Suprapubic skin (tissue), 4 donors: ENCODE results near the gene PCDHA11. TPM values are rescaled to one million over a fixed set of nuclear protein-coding genes. Genes with fewer than 3 reads are reported as not detected.
"Not testable (repeated sequence)": the region's sequence is repeated elsewhere in the genome, so short reads cannot be mapped to it uniquely, and the experiment has no call there.

Experiments
- DNase-seq, 2 donors: peaks; one replicate each; pipeline ENCODE4 v3.0.0-alpha.2; 2019; ENCODE audit warnings: low spot score in 2 of 2
- H3K27ac ChIP-seq: fragments of 200-600 bp; sonication (generic); one replicate; pipeline ENCODE4 v1.5.1; 2019
- H3K27me3 ChIP-seq: fragments of 200-600 bp; sonication (generic); one replicate; pipeline ENCODE4 v1.5.1; 2019
- H3K36me3 ChIP-seq: fragments of 200-600 bp; sonication (generic); one replicate; pipeline ENCODE4 v1.5.1; 2019
- H3K4me1 ChIP-seq: fragments of 200-600 bp; sonication (generic); one replicate; pipeline ENCODE4 v1.5.1; 2019
- H3K4me3 ChIP-seq: fragments of 200-600 bp; sonication (generic); one replicate; pipeline ENCODE4 v1.5.1; 2019; ENCODE audit warnings: mild to moderate bottlenecking
- H3K9me3 ChIP-seq: fragments of 200-600 bp; sonication (generic); one replicate; pipeline ENCODE4 v1.5.1; 2019
- EP300 ChIP-seq: sonication (generic); formaldehyde crosslinking; IDR thresholded peaks from one replicate; pipeline ENCODE4 v1.6.1; 2017; ENCODE audit warnings: antibody characterized with exemption
- POLR2A ChIP-seq, 2 donors: fragments of 450-650 bp; IDR thresholded peaks; one replicate each; pipeline ENCODE4 v1.6.1; 2017; ENCODE audit warnings: antibody characterized with exemption in 2 of 2, mild to moderate bottlenecking in 2 of 2, moderate library complexity in 2 of 2
- POLR2AphosphoS5 ChIP-seq, 3 donors: sonication (generic); formaldehyde crosslinking; IDR thresholded peaks; one replicate each; pipeline ENCODE4 v1.6.1; 2017; ENCODE audit warnings: antibody characterized with exemption in 3 of 3
- WGBS: methylation state at CpG from one replicate; pipeline ENCODE4 v1.1.5; 2018; 5-methylcytosine and 5-hydroxymethylcytosine counted together
- total RNA-seq, 4 donors: library from RNA; depleted of rRNA; stranded (reverse); fragments of >200 nt; gene quantifications; one replicate each; pipeline ENCODE4 v1.1.0, GENCODE V29; 2016
- TF ChIP-seq, protein P1 (sequence below), 2 donors: fragments of 200-600 bp in 1 of 2; fragments of 450-650 bp in 1 of 2; sonication (generic) in 1 of 2; IDR thresholded peaks; one replicate each; pipeline ENCODE4 v1.5.1; 2016 to 2019; ENCODE audit warnings: antibody characterized with exemption in 2 of 2, mild to moderate bottlenecking in 1 of 2, moderate library complexity in 1 of 2

Gene PCDHA11
- total RNA-seq, 4 donors from 2014 or later, result 0.26 to 0.93 TPM; not detected in 2

DNA sequence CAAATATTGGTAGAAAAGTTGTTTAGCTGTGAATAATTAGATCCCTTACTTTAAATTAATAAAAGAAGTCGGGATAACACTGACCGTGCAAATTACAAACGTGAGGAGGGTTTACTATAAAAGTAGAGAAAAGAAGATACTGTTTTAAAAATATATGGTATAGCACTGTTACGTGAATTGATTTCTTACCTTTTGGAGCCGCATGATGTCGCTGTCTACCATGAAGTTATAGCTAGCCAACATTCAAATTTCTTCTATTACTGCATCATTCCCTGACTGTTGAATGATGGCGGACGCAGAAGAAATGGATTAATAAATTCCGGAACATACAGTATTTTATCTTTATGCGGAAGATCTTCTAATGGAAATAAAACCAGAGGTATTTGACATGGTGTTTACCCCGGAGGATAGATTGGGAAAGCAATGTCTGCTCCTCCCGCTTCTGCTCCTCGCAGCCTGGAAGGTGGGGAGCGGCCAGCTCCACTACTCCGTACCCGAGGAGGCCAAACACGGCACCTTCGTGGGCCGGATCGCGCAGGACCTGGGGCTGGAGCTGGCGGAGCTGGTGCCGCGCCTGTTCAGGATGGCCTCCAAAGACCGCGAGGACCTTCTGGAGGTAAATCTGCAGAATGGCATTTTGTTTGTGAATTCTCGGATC is 40.9 kb upstream of the PCDHA11 start, which contains the start of gene PCDHA6:
Gene PCDHA6 (plus strand): TSS at position 257 of the 658 bp plus-strand sequence. CDS start 132 bp downstream, at position 389.
- Histone ChIP-seq H3K27me3 (peaks cover 9% of the 10 kb centered on the region), H3K4me3 (peak within 1 kb of the TSS; percentile 6)
- no peak for DNase-seq

DNA sequence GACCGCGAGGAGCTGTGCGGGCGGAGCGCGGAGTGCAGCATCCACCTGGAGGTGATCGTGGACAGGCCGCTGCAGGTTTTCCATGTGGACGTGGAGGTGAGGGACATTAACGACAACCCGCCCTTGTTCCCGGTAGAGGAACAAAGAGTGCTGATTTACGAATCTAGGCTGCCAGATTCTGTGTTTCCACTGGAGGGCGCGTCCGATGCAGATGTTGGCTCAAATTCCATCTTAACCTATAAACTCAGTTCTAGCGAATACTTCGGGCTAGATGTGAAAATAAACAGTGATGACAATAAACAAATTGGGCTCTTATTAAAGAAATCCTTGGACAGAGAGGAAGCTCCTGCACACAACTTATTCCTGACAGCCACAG is 40.4 kb upstream of the PCDHA11 start:
- Histone ChIP-seq H3K9me3 (peaks cover 32% of the 10 kb centered on the region), H3K27ac (no peak overlapping the region), H3K4me3 (peak overlapping the region; percentile 6), H3K27me3 (peaks cover 10% of the 10 kb centered on the region), H3K4me1 (no peaks in the 10 kb centered on the region), H3K36me3 (no peaks in the 10 kb centered on the region)
- TF ChIP-seq EP300 (no peak), POLR2A (IDR thresholded peaks at IDR 0.05) (no peak), POLR2AphosphoS5 (IDR thresholded peaks at IDR 0.05) (no peak)
- TF ChIP-seq, protein P1, sequence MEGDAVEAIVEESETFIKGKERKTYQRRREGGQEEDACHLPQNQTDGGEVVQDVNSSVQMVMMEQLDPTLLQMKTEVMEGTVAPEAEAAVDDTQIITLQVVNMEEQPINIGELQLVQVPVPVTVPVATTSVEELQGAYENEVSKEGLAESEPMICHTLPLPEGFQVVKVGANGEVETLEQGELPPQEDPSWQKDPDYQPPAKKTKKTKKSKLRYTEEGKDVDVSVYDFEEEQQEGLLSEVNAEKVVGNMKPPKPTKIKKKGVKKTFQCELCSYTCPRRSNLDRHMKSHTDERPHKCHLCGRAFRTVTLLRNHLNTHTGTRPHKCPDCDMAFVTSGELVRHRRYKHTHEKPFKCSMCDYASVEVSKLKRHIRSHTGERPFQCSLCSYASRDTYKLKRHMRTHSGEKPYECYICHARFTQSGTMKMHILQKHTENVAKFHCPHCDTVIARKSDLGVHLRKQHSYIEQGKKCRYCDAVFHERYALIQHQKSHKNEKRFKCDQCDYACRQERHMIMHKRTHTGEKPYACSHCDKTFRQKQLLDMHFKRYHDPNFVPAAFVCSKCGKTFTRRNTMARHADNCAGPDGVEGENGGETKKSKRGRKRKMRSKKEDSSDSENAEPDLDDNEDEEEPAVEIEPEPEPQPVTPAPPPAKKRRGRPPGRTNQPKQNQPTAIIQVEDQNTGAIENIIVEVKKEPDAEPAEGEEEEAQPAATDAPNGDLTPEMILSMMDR (IDR thresholded peaks at IDR 0.05), result no peak
- 28% methylated on average over 15 of the region's 18 CpGs for WGBS
- no peak for DNase-seq

More for the DNA sequence above, 40.9 kb upstream of the PCDHA11 start, which contains the start of gene PCDHA6:
- no peaks in the 10 kb centered on the region for H3K4me1 ChIP-seq
- no peak within 1 kb of the TSS for H3K27ac ChIP-seq
- H3K36me3 ChIP-seq, result no peaks in the 10 kb centered on the region
- TF ChIP-seq, protein P1 (IDR thresholded peaks at IDR 0.05), result no peak
- TF ChIP-seq POLR2AphosphoS5 (IDR thresholded peaks at IDR 0.05) (no peak), EP300 (no peak)
- WGBS, result 16% methylated on average over 26 of the region's 27 CpGs
- peaks cover 35% of the 10 kb centered on the region for H3K9me3 ChIP-seq

DNA sequence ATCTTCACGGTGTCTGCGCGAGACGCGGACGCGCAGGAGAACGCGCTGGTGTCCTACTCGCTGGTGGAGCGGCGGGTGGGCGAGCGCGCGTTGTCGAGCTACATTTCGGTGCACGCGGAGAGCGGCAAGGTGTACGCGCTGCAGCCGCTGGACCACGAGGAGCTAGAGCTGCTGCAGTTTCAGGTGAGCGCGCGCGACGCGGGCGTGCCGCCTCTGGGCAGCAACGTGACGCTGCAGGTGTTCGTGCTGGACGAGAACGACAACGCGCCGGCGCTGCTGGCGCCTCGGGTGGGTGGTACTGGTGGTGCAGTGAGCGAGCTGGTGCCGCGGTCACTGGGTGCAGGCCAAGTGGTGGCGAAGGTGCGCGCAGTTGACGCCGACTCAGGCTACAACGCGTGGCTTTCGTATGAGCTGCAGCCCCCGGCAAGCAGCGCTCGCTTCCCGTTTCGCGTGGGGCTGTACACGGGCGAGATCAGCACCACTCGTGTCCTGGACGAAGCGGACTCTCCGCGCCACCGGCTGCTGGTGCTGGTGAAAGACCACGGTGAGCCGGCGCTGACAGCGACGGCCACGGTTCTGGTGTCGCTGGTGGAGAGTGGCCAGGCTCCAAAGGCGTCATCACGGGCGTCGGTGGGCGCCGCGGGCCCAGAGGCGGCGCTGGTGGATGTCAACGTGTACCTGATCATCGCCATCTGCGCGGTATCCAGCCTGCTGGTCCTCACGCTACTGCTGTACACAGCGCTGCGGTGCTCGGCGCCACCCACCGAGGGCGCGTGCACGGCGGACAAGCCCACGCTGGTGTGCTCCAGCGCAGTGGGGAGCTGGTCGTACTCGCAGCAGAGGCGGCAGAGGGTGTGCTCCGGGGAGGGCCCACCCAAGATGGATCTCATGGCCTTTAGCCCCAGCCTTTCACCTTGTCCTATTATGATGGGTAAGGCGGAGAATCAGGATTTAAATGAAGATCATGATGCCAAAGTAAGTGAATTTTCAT is 39.0 kb upstream of the PCDHA11 start:
- not testable (repeated sequence) for H3K4me1 ChIP-seq, H3K36me3 ChIP-seq, H3K27ac ChIP-seq, DNase-seq, H3K4me3 ChIP-seq
- Histone ChIP-seq H3K27me3 (peaks cover 14% of the 10 kb centered on the region), H3K9me3 (peaks cover 31% of the 10 kb centered on the region)
- 47% methylated on average over 98 of the region's 106 CpGs for WGBS

DNA sequence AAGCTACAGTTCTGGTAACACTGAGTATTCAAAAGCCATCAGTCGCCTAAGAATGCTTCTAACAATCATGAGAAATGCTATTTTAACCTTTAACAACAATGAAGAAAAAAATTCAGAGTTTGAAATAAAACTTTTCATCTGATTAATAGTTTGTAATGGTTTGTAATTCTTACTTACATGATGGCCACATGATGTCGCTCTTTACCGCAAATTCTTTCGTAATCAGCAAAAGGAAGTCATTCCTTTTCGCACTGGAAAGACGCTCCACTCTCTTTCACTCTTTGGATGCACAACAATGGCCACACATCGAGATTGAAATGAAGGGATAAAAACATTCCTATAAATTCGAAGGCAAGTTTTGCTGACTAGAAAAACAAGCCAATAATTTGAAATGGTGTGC is 34.8 kb upstream of the PCDHA11 start, which contains the start of gene PCDHA7:
Gene PCDHA7 (plus strand): TSS at position 277 of the 400 bp plus-strand sequence. CDS start 115 bp downstream, at position 392.
- WGBS, result 13% methylated on average over 8 of the region's 8 CpGs
- peaks cover 9% of the 10 kb centered on the region for H3K27me3 ChIP-seq
- H3K4me3 ChIP-seq, result no peak within 1 kb of the TSS

DNA sequence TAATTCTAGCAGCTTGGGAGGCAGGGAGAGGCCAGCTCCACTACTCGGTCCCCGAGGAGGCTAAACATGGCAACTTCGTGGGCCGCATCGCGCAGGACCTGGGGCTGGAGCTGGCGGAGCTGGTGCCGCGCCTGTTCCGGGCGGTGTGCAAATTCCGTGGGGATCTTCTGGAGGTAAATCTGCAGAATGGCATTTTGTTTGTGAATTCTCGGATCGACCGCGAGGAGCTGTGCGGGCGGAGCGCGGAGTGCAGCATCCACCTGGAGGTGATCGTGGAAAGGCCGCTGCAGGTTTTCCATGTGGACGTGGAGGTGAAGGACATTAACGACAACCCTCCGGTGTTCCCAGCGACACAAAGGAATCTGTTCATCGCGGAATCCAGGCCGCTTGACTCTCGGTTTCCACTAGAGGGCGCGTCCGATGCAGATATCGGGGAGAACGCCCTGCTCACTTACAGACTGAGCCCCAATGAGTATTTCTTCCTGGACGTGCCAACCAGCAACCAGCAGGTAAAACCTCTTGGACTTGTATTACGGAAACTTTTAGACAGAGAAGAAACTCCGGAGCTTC is 34.2 kb upstream of the PCDHA11 start:
- not testable (repeated sequence) for H3K4me3 ChIP-seq, H3K36me3 ChIP-seq, H3K4me1 ChIP-seq, DNase-seq, H3K27ac ChIP-seq, H3K27me3 ChIP-seq
- 28% methylated on average over 26 of the region's 38 CpGs for WGBS
- peaks cover 33% of the 10 kb centered on the region for H3K9me3 ChIP-seq

More for the DNA sequence above, 34.8 kb upstream of the PCDHA11 start, which contains the start of gene PCDHA7:
- TF ChIP-seq EP300 (no peak), POLR2AphosphoS5 (IDR thresholded peaks at IDR 0.05) (no peak), POLR2A (IDR thresholded peaks at IDR 0.05) (no peak)
- TF ChIP-seq, protein P1 (IDR thresholded peaks at IDR 0.05), result no peak
- H3K36me3 ChIP-seq, result no peaks in the 10 kb centered on the region
- DNase-seq, result no peak
- peaks cover 38% of the 10 kb centered on the region for H3K9me3 ChIP-seq
- H3K27ac ChIP-seq, result no peak within 1 kb of the TSS
- H3K4me1 ChIP-seq, result no peaks in the 10 kb centered on the region
